Bone marrow (tissue), 2 donors: Measurements from ENCODE around the gene CDC42EP4.

Experiments used
- DNase-seq, 2 donors: peaks; one replicate each; lab custom pipeline; 2025; lab: John Stamatoyannopoulos, UW

CDC42EP4 gene

DNA sequence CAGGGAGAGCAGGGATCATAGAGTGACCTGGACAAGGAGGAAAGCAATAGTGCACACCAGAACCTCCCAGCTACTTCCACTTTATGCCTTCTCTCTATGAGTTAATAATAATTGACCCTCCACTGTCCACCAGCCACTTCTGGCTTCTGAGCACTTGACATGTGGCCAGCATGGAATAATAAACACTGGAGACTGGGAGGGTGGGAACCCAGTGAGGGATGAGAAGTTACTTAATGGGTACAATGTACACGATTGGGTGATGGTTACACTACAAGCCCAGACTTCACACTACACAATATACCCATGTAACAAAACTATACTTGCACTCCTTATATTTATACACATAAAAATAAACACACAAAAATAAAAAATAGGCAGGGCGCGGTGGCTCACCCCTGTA is 11.4 kb downstream of the CDC42EP4 start:
- DNase-seq = no peak

DNA sequence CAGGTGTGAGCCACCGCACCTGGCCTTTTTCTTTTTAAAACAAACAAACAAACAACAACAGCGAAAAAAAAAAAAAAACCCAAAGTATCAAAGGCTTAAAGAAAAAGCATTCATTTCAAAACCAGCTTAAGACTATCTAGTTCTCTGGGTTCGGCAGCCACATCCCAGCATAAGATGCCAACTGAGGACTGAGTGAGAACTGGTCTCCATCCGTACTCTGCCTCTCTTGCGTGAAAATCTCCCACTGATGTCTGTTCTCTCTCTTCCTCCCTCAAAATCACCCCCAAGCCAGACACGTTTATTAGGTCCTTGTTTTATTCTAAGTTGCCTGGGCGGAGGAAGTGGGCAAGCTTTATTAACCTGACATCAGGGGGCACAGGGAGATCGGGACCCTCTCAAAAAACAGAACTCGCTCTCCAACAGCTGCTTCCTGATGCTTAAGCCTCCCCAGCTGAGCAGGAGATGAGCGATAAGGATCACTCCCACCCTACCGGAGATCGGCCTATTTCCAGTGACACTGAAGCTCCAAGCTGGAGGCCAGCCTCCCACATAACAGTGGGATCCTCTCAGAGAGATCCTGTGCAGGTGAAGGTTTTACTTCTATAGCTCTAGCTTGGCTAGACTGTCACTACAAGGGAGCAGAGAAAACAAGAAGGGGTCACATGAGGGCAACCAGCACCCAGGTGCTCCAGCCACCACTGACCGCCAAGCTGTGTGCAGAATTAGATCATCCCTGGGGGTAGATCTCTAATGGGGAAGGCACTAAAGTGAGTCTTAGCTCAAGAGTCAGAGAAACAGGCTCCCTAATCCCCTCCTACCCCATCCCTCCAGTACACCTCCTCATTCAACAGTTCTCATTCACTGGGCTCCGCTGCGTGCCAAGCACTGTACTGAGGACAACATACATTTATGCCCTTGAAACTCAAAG is 13.6 kb downstream of the CDC42EP4 start:
- DNase-seq = peak in 1 of 2 donors; percentile 41

DNA sequence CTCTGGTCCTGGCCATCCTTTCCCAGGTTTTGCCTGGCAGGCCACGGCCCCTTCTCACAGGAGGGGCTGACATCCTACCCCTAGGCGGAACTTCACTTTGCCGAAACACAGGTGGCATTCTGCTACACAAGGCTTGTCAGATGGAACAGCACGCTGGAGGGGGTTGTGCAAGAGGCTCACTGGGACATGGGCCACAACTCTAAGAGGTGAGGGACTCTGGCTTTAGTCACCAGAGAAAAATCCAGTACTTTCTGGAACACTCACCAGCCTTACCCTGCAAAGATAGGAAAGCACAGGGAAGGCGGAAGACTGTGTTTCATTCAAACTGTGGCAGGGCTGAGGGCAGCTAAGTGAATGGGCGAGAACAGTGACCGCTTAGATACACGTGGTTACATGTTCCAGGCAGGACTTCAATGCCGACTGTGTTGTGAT is 18.3 kb downstream of the CDC42EP4 start:
- DNase-seq = no peak

DNA sequence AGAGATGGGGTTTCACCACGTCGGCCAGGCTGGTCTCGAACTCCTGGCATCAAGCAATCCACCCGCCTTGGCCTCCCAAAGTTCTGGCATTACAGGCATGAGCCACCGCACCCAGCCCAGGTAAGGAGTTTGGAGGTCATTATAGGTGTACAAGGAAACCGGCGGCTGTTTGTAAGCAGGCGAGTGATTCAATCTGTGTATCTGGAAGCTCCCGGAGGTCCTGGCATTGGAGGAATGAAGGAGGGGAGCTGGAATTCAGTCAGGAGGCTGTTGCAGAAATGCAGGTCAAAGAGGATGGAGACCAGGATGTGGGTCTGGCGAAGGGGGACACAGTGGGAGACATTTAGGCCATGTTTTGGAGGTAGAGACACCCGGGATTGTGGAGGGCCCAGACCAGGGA is 18.8 kb downstream of the CDC42EP4 start:
- DNase-seq = no peak

DNA sequence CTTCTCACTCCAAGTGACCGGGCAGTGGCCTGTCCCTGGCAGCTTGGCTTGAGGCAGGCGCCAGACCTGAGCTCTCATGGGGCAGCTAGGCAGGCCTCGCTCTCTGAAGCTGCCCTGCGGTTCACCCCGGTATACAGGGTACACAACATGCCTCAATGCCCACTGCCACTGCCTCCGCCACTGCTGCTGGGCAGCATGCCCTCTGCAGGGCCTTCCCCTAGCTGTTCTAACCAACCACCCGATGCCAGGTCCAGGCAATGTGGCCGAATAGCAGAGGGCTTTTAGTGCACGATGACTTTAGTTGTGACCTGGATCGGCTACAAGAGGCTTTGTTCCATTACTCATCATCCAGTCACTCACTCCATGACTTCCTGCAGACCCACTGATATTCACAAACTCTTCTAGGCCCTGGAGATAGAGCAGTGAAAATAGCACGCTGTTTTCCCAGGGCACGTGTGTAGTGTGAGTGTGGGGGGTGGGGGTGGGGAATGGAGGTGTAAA is 19.7 kb downstream of the CDC42EP4 start:
- no peak for DNase-seq

DNA sequence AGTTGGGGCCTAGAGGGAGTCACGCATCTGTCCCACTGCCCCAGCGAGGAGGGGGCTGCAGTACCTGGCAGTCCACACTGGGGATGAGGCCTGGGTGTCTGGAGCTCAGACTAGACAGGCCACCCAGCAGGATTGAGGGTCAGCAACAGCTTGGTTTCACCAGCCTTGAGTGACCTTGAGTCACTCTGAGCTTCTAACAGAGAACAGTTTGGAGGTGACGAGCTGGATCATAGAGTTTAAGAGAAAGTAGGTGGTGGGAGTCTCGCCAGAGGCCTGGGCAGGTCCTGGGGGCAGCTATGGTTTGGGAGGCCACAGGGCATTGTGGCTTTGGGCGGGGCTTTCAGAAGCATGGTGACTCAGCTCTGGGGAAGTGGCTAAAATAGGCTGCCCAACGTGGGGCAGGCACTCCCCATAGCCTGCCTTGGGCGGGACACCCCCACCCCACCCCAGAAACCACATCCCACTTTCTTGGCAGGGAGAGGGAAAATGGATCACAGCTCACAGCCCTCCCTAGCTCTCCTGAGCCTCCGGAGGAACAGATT is 20.5 kb downstream of the CDC42EP4 start:
- DNase-seq = peak in 1 of 2 donors; percentile 40

DNA sequence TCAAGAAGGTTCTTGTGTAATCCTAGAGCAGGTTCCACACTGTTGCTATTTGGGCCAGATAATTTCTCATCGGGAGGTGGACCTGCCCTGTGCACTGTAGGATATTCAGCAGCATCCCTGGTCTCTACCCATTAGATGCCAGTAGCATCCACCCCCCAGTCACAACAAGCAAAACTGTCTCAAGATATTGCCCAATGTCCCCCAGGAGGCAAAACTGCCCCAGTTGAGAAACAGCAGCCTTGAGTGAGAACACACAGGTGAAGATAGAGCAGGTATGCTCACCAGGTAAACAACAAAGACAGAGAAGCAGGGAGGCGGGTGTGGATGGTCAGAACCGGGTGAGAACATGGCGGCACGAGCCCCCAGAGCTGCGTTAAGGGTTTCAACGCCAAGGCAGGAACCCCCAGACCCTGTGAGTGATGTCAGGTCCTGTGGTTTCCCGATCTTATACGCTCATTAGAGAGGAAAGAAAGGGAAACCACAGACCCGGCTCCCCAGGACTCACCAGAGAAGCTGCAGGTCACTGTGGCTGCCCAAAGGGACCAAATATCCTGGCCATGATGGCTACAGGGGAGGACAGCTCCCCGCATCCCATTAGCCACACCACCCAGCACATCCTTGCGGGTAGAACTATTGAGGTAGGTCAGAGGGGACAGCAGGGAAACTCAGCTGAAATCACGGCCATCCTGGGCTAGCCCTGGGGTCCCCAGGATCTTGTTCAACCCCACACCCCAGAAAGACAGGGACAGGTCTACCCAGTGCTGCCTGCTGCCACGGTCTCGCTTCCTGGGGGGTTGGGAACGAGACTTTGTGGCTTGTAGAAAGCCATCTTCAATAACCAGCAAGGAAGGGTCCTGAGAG is 21.2 kb downstream of the CDC42EP4 start:
- no peak for DNase-seq

DNA sequence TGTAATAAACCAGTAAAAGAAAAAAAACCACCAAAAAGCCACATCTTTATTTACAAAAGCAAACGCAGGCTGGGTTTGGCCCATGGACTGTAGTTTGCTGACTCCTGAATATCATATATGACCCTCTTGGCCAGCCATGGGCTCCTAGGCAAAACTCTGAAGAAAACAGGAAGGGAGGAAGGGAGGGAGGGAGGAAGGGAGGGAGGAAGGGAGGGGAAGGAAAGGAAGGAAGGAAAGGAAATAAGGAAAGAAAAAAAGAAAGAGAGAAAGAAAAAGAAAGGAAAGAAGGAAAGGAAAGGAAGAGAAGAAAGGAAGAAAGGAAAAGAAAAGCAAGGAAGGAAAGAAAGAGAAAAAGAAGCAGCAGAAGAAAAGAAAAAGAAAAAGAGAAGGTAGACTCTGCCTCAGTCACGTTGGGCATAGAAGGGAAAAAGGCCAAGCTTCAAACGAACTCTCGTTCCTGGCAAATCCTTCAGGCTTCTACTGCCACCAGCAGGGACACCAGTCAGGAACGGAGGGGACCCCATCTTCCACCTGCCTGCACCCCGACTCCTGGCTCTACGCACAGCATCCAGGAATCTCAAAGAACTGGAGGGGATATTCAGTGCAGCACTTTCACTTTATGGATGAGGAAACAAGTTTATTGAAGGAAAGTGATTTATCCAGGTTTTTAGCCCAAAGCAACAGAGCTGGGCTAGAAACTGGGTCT is 22.1 kb downstream of the CDC42EP4 start:
- DNase-seq = no peak

DNA sequence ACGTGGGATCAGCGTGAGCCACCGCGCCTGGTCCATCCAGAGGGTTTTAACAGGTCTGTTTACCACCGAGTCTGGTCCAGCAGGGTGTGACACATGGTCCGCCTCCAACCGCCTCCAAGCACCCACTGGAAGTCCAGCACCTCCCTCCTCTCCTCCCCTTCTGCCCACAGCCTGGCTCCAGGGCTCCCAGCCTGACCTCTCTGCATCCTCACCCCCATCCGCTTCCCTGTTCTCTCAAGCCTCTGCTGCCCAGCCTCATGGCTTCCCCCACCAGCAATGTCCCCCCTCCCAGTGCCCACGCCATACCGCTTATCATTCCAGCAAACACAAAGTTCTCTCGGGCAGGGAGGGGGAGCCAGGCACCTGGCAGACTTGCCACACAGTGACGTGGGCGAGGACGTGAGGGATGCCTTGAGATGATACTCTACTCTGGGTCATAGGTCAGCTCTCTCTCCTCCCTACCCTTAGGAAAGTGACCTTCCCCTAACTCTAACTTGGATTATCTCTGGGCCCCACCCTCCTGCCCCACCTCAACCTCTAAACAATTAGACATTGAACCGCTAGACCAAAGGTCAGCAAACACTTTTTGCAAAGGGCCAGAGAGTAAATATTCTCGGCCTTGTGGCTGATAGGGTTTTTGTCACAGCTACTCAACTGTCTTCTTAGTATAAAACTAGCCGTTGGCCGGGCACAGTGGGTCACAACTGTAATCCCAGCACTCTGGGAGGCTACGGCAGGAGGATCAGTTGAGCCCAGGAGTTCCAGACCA is 23.1 kb downstream of the CDC42EP4 start:
- no peak for DNase-seq

DNA sequence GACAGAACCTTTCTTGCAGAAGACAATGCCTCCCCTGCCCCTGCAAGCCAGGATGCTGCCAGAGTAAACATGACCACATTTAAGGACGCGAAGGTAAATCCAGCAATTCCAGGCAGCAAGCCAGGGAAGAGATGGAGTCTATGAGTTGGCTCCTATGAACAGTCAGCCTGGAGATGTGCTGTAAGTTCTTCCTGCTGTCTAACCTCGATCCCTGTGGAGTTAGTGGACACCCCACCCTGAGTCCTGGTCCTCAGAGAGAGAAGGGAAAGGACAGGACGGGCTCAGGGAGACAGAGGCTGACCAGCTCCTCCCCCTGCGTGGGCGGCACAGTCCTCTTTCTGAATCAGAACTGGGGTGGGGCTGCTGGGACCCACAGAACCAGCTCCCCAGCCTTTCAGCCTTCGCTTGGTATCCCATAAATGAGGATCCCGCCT is 24.9 kb downstream of the CDC42EP4 start:
- DNase-seq = no peak

DNA sequence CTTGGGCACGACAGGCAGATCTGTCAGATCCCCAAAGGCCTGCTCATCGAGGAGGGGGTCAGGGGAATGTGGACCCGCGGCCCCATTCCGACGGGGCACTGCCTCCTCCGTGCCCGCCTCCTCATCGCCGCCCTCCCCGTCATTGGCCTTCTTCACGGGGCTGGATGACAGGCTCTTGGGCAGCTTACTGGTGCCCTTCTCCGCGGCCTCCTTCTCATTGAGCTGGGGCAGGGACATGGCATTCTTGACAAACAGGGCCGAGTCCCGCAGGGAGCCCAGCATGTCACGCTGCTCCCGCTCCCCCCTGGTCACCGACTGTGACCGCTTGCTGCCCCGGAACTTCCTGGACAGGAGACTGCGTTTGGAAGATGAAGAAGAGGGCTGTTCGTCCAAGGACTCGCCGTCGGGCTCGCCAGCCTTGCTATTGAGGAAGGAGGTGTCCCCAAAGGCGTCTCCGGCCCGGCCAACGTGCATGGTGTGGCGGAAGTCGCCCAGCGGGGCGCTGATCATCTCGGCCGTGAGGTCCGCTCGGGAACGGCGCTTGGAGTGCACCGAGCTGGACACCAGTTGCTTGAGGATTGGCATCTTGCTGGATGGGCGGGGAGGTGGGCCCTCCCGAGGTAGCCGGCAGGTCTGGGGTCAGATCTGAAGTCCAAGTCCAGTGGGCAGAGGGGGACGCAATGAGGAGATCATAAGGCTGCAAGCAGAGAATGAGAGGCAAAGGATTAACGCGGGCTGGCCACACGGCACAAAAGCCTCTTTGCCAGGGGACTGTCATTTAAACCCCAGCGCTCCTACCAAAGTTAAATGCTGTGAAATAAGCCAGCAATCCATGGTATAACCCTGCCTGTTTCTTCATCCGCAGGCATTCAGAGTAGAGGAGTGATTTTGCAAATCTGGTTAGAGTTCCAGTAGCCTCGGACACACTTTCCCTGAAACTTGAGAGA is 25.6 kb downstream of the CDC42EP4 start:
- DNase-seq = no peak

DNA sequence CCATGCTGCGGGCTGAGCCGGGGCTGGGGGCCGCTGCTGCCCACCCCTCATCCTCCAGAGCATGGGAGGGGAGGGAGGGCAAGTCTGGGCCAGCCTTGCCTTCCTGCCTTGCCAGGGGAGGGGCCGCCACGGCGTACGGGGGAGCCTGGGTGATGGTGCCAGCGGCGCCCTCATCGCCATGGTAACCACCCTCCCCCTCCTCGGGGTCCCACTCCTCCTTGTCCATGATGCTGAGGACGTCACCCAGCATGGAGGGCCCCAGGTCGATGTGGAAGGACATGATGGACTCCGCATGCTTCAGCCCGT is 26.2 kb downstream of the CDC42EP4 start:
- no peak for DNase-seq

DNA sequence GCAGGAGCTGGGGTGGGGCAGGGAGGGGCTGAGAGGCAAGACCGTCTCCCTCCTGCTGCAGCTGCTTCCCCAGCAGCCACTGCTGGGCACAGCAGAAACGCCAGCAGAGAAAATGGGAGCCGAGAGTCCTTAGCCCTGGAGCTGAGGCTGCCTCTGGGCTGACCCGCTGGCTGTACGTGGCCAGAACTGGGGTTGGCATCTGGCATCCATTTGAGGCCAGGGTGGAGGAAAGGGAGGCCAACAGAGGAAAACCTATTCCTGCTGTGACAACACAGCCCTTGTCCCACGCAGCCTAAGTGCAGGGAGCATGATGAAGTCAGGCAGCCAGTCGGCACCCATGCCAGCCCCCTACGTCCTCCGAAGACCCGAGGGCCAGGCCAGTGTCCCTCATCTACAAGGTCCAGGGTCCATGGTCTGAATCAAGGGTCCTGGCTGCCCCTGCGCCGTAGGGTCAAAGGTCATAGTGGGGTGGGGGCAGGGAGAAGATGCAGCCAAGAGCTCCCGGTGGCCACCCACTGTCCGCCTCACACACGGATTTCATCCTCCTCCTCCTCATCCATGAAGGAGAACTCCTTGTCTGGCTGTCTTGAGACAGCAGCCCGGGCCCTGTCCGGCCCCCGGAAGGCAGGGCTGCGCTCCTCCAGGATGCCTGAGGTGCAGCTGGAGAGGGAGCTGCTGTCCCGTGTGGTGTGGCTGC is 26.7 kb downstream of the CDC42EP4 start:
- DNase-seq = no peak

DNA sequence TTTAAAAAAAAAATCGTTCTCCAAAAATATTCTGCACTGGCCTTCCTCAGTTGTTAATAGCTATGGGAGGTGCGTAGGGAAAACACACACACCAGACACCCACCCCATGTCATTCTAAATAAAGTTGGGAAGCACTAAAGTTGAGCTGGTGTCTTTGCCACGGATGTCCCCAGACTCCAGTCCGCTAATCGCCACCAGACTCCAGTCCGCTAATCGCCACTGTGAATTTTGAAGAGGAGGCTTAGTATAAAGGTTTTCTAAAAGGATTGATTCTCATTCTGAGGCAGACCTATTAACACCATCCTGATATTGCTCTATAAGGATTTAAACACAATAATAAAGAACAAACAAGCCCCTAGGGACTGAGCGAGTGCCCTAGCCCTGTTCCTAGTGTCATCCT is 27.4 kb downstream of the CDC42EP4 start:
- no peak for DNase-seq

DNA sequence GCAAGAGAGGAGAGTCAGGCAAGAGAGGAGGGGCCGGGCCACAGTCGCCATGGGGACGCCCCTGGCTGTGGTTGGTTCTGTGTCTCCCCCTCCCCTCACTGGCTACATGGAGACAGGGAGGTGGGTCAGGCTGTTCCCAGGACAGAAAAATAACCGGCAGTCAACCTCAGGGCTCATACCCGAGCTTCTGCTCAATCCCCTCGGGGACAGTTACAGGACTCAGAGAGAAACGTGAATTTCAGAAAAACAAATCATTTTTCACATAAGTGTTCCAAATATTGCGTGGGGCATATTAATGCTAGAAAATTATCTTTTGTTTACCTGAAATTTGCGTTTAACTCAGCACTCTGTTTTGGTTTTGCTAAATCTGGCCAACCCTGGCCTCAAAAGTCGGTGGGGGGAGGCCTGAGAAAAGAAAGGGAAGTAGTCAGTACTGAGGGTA is 27.9 kb downstream of the CDC42EP4 start:
- no peak for DNase-seq

DNA sequence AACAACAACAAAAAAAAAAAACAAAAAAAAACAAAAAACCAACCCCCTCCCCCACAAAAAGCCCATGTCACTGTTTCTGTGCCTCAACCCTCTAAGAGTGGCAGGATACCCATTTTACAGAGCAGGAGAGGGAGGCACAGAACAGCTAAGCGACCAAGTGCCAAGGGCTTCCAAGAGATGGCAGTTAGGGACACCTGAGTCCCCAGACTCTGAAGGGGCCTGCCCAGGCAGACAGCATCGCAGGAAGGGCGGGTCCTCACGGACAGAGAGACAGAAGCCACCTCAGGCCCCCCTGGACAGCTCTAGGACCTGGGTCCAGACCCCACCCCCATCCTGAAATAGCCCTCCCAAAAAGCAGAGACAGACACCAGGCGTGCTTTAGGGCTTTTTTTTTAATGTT is 28.6 kb downstream of the CDC42EP4 start:
- DNase-seq = no peak

DNA sequence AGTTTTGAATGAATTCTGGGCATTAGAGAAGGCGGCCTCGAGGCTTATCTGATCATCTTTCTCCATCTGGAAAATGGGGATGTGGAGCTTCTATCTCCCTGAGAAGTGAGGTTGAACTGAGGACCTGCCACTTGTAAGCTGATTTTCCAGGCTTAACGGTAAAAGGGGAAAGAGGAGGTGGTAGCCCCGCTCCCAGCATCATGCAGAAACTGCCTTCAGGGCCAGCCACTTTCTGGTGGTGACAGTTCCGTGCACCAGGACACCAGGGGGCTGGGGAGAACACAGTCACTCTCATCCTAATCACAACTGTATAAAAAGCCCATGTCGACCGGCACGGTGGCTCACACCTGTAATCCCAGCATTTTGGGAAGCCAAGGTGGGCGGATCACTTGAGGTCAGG is 29.2 kb downstream of the CDC42EP4 start:
- DNase-seq = no peak

DNA sequence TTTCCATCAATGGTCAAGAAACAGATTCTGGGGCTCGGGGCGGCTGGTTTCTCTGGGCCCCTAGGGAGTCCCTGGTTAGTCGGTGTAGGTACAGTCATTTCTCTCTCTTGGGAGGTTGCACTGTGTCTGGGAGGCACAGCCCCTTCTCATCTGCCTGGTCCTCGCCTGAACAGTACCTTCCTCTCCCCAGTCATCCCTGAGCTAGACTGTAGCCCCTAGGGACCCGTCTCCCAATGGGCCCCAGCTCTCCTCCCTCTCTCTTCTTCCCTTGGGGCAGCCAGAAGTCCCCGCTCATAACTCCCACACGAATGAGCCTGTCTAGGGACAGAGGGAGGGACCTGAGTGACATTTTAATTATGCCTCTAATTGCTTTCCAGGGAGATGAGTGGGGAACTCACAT is 29.9 kb downstream of the CDC42EP4 start:
- DNase-seq = no peak

DNA sequence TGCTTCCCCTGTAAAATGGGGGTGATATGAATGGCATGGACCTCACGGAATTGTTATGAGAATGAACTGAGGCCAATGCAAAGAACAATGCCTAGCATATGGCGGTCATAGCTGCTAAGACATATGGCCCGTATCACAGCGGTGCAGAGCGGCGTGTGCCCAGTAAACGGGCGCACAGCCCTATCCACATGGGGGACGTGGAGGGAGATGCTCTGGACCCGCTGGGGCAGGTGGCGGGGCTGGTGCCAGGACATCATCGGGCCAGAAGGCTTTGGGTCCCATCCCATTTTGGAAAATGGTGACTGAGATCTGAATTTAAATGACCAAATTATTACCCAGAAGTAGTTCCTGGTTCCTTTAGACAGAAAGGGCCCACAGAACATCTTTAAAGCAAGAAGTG is 31.6 kb downstream of the CDC42EP4 start:
- DNase-seq = no peak
